ENCODE data around the gene NFYA.

The NFYA gene

GRCh38 chr6:41119508-41119907 is 46.7 kb downstream of the NFYA start:
- no peak for DNase-seq (ENCODE audit: low read depth)

- DNase-seq (ENCODE audit: low read depth), result no peak
Measured at GRCh38 chr6:41120058-41120457, 47.3 kb downstream of the NFYA start.

- no peak for DNase-seq (ENCODE audit: low read depth)
Measured at GRCh38 chr6:41122373-41122772, 49.6 kb downstream of the NFYA start.

- no peak for DNase-seq (ENCODE audit: low read depth)
Measured at GRCh38 chr6:41122918-41123317, 50.1 kb downstream of the NFYA start.

- DNase-seq (ENCODE audit: low read depth), result no peak
Measured at GRCh38 chr6:41125282-41125681, 52.5 kb downstream of the NFYA start.

GRCh38 chr6:41132254-41132653 is 59.5 kb downstream of the NFYA start:
- no peak for DNase-seq (ENCODE audit: low read depth)

GRCh38 chr6:41135062-41135832 is 62.5 kb downstream of the NFYA start:
- DNase-seq (ENCODE audit: low read depth), result no peak

- no peak for DNase-seq (ENCODE audit: low read depth)
Measured at GRCh38 chr6:41136911-41137310, 64.1 kb downstream of the NFYA start.

GRCh38 chr6:41147917-41148316 is 75.1 kb downstream of the NFYA start:
- no peak for DNase-seq (ENCODE audit: low read depth)

Data from stimulated activated CD8-positive, alpha-beta memory T cell treated with anti-CD3 and anti-CD28 coated beads, Interleukin-12 subunit alpha, Interleukin-12 subunit beta, amount 100 ng/mL, for 1 hour (primary cell).